Parathyroid adenoma (tissue), 2 donors: ENCODE results near the gene B4GALT4.
A peak's percentile ranks its signal among the peaks of the same experiment; 100 is the strongest.
"Not testable (repeated sequence)": the region's sequence is repeated elsewhere in the genome, so short reads cannot be mapped to it uniquely, and the experiment has no call there.

Experiments used
- H2AFZ ChIP-seq: fragments of 300-600 bp; sonication (generic); one replicate; pipeline ENCODE4 v1.7.0; 2017; ENCODE audit warnings: antibody characterized with exemption, mild to moderate bottlenecking
- H3K27ac ChIP-seq: fragments of 300-600 bp; sonication (generic); one replicate; pipeline ENCODE4 v1.7.0; 2017
- H3K27me3 ChIP-seq: fragments of 300-600 bp; sonication (generic); one replicate; pipeline ENCODE4 v1.7.0; 2017; ENCODE audit warnings: low read length; ENCODE audit not compliant: control insufficient read depth, insufficient read depth
- H3K36me3 ChIP-seq: fragments of 300-600 bp; sonication (generic); one replicate; pipeline ENCODE4 v1.7.0; 2017; ENCODE audit warnings: low read length; ENCODE audit not compliant: control insufficient read depth, insufficient read depth
- H3K4me1 ChIP-seq: fragments of 300-600 bp; sonication (generic); one replicate; pipeline ENCODE4 v1.7.0; 2017; ENCODE audit warnings: control low read depth
- H3K4me2 ChIP-seq: fragments of 300-600 bp; sonication (generic); one replicate; pipeline ENCODE4 v1.7.0; 2017; ENCODE audit warnings: low read length
- H3K4me3 ChIP-seq: fragments of 300-600 bp; sonication (generic); one replicate; pipeline ENCODE4 v1.7.0; 2017; ENCODE audit warnings: low read depth, low read length
- H3K79me2 ChIP-seq: fragments of 300-600 bp; sonication (generic); one replicate; pipeline ENCODE4 v1.7.0; 2017; ENCODE audit warnings: control low read depth
- H3K9ac ChIP-seq: fragments of 300-600 bp; sonication (generic); one replicate; pipeline ENCODE4 v1.7.0; 2017; ENCODE audit warnings: mild to moderate bottlenecking
- H3K9me3 ChIP-seq: fragments of 300-600 bp; sonication (generic); one replicate; pipeline ENCODE4 v1.7.0; 2017; ENCODE audit warnings: low read length; ENCODE audit not compliant: control insufficient read depth
- CTCF ChIP-seq: fragments of 300-600 bp; sonication (generic); IDR thresholded peaks from one replicate; pipeline ENCODE4 v1.7.0; 2017; ENCODE audit warnings: antibody characterized with exemption, mild to moderate bottlenecking
- donor health status: primary hyperparathyroidism.

B4GALT4 gene

GRCh38 chr3:119279101-119279554 lies 38.5 kb upstream of the B4GALT4 start:
- Histone ChIP-seq H3K36me3 (no peaks in the 10 kb centered on the region), H3K9ac (no peak overlapping the region), H3K27ac (peak overlapping the region; percentile 70), H3K79me2 (no peaks in the 10 kb centered on the region), H3K9me3 (no peaks in the 10 kb centered on the region), H3K4me2 (no peak overlapping the region), H2AFZ (peak overlapping the region; percentile 62), H3K4me1 (peaks cover 2% of the 10 kb centered on the region), H3K27me3 (no peaks in the 10 kb centered on the region), H3K4me3 (no peak overlapping the region)
- no peak for TF ChIP-seq CTCF

GRCh38 chr3:119276680-119277079 lies 36.0 kb upstream of the B4GALT4 start:
- Histone ChIP-seq H3K27ac (no peak overlapping the region), H3K79me2 (no peaks in the 10 kb centered on the region)
- no peak for TF ChIP-seq CTCF

GRCh38 chr3:119270212-119270611 lies 29.5 kb upstream of the B4GALT4 start:
- H3K79me2 ChIP-seq, H3K4me3 ChIP-seq, H3K27me3 ChIP-seq, H3K27ac ChIP-seq, H3K36me3 ChIP-seq, H3K4me1 ChIP-seq, H3K9me3 ChIP-seq, H3K9ac ChIP-seq, H3K4me2 ChIP-seq, H2AFZ ChIP-seq: not testable (repeated sequence)

More at GRCh38 chr3:119276680-119277079, 36.0 kb upstream of the B4GALT4 start:
- Histone ChIP-seq H3K36me3 (no peaks in the 10 kb centered on the region), H3K9me3 (no peaks in the 10 kb centered on the region), H3K9ac (no peak overlapping the region), H2AFZ (no peak overlapping the region), H3K4me3 (no peak overlapping the region), H3K27me3 (no peaks in the 10 kb centered on the region), H3K4me2 (no peak overlapping the region), H3K4me1 (peaks cover 2% of the 10 kb centered on the region)

GRCh38 chr3:119261055-119261454 lies 20.4 kb upstream of the B4GALT4 start:
- TF ChIP-seq CTCF, result no peak

GRCh38 chr3:119259821-119260220 lies 19.1 kb upstream of the B4GALT4 start:
- TF ChIP-seq CTCF, result no peak
- H3K79me2 ChIP-seq, result no peaks in the 10 kb centered on the region
- H3K4me1 ChIP-seq, result no peaks in the 10 kb centered on the region
- H3K4me3 ChIP-seq, result no peak overlapping the region
- no peaks in the 10 kb centered on the region for H3K9me3 ChIP-seq
- no peaks in the 10 kb centered on the region for H3K36me3 ChIP-seq
- H3K27ac ChIP-seq, result no peak overlapping the region
- H3K9ac ChIP-seq, result no peak overlapping the region
- H3K4me2 ChIP-seq, result no peak overlapping the region
- no peak overlapping the region for H2AFZ ChIP-seq
- H3K27me3 ChIP-seq, result no peaks in the 10 kb centered on the region

More at GRCh38 chr3:119261055-119261454, 20.4 kb upstream of the B4GALT4 start:
- no peak overlapping the region for H3K4me2 ChIP-seq
- H3K27me3 ChIP-seq, result no peaks in the 10 kb centered on the region
- H3K9ac ChIP-seq, result no peak overlapping the region
- H3K4me1 ChIP-seq, result no peaks in the 10 kb centered on the region
- no peak overlapping the region for H3K4me3 ChIP-seq
- no peaks in the 10 kb centered on the region for H3K79me2 ChIP-seq
- H2AFZ ChIP-seq, result no peak overlapping the region
- H3K36me3 ChIP-seq, result no peaks in the 10 kb centered on the region
- no peak overlapping the region for H3K27ac ChIP-seq
- no peaks in the 10 kb centered on the region for H3K9me3 ChIP-seq
